Loucy (cell line): Measurements from ENCODE around the gene TDRD15.

Experiments used
- CTCF ChIP-seq: fragments of 200-600 bp; sonication (generic); conservative IDR thresholded peaks from 2 replicates; pipeline ENCODE4 v1.5.1; 2014; ENCODE audit warnings: mild to moderate bottlenecking, antibody characterized with exemption, low read length
- EZH2phosphoT487 ChIP-seq: fragments of 200-600 bp; IDR thresholded peaks from 2 replicates; pipeline ENCODE4 v1.6.1; 2018; ENCODE audit warnings: antibody characterized with exemption, mild to moderate bottlenecking, moderate library complexity, borderline replicate concordance

- TF ChIP-seq CTCF (no peak), EZH2phosphoT487 (no peak)
Measured at GRCh38 chr2:21161832-21162614, 38.3 kb downstream of the TDRD15 start.
